GM23338 (cell line): ENCODE results near the gene BICDL2.

Experiments
- CTCF ChIP-seq, 2 experiments: fragments of 200-600 bp in 1 of 2; sonication (generic) in 1 of 2; conservative IDR thresholded peaks; 2 replicates each; pipeline versions ENCODE4 v1.5.1 to v1.6.1; 2016 to 2017; ENCODE audit warnings: antibody characterized with exemption in 2 of 2, low read depth in 2 of 2, mild to moderate bottlenecking in 2 of 2, moderate library complexity in 1 of 2
- ETS1 ChIP-seq: IDR thresholded peaks from 2 replicates; pipeline ENCODE4 v1.6.1; 2016; ENCODE audit warnings: antibody characterized with exemption
- EZH2 ChIP-seq: fragments of 200-600 bp; sonication (generic); IDR thresholded peaks from one replicate; pipeline ENCODE4 v1.8.0; 2017; ENCODE audit warnings: antibody characterized with exemption, mild to moderate bottlenecking, low read depth; ENCODE audit not compliant: unreplicated experiment
- EZH2phosphoT487 ChIP-seq: fragments of 200-600 bp; sonication (generic); IDR thresholded peaks from one replicate; pipeline ENCODE4 v1.8.1; 2018; ENCODE audit warnings: antibody characterized with exemption; ENCODE audit not compliant: unreplicated experiment
- NANOG ChIP-seq: IDR thresholded peaks from 2 replicates; pipeline ENCODE4 v1.6.1; 2016; ENCODE audit warnings: antibody characterized with exemption, borderline replicate concordance
- POLR2AphosphoS5 ChIP-seq: IDR thresholded peaks from 2 replicates; pipeline ENCODE4 v1.6.1; 2016; ENCODE audit warnings: antibody characterized with exemption, low read depth
- REST ChIP-seq: IDR thresholded peaks from one replicate; pipeline ENCODE4 v1.6.1; 2018; ENCODE audit warnings: antibody characterized with exemption; ENCODE audit not compliant: unreplicated experiment
- STAT1 ChIP-seq: IDR thresholded peaks from one replicate; pipeline ENCODE4 v1.6.1; 2016; ENCODE audit warnings: antibody characterized with exemption; ENCODE audit not compliant: unreplicated experiment
- ZNF462 ChIP-seq: fragments of 250-450 bp; sonication (Bioruptor Pico); IDR thresholded peaks from 2 replicates; pipeline ENCODE4 v1.5.0; 2020; ENCODE audit warnings: mild to moderate bottlenecking, moderate library complexity

- TF ChIP-seq CTCF (conservative IDR thresholded peaks at IDR 0.05; ENCODE audit: low read depth in 2 of 2) (no peak), EZH2phosphoT487 (no peak), POLR2AphosphoS5 (peak; percentile 54), ETS1 (no peak), EZH2 (no peak), REST (no peak), STAT1 (no peak), NANOG (no peak), ZNF462 (CRISPR knock-in tag) (no peak)
These were observed 22.6 kb downstream of the BICDL2 start for GRCh38 chr16:3013998-3014690.
